SIG-M5 treated with dmso at 0.1 percent for 504 hours (cell line): ENCODE data around the gene ODAD2.
"Not testable (repeated sequence)": the region's sequence is repeated elsewhere in the genome, so short reads cannot be mapped to it uniquely, and the experiment has no call there.

Source experiments
- DNase-seq: peaks from one replicate; lab custom pipeline; 2025; ENCODE audit not compliant: unreplicated experiment; lab: John Stamatoyannopoulos, UW

ODAD2 gene, protein sequence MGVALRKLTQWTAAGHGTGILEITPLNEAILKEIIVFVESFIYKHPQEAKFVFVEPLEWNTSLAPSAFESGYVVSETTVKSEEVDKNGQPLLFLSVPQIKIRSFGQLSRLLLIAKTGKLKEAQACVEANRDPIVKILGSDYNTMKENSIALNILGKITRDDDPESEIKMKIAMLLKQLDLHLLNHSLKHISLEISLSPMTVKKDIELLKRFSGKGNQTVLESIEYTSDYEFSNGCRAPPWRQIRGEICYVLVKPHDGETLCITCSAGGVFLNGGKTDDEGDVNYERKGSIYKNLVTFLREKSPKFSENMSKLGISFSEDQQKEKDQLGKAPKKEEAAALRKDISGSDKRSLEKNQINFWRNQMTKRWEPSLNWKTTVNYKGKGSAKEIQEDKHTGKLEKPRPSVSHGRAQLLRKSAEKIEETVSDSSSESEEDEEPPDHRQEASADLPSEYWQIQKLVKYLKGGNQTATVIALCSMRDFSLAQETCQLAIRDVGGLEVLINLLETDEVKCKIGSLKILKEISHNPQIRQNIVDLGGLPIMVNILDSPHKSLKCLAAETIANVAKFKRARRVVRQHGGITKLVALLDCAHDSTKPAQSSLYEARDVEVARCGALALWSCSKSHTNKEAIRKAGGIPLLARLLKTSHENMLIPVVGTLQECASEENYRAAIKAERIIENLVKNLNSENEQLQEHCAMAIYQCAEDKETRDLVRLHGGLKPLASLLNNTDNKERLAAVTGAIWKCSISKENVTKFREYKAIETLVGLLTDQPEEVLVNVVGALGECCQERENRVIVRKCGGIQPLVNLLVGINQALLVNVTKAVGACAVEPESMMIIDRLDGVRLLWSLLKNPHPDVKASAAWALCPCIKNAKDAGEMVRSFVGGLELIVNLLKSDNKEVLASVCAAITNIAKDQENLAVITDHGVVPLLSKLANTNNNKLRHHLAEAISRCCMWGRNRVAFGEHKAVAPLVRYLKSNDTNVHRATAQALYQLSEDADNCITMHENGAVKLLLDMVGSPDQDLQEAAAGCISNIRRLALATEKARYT

GRCh38 chr10:27998954-27999275 is at the start of gene ODAD2:
Gene ODAD2, minus strand, starts transcription at chr10:27999079. Its CDS starts 3,937 bp downstream, at chr10:27995142.
- DNase-seq = no peak

GRCh38 chr10:28047061-28047460 is 48.2 kb upstream of the ODAD2 start:
- no peak for DNase-seq

- no peak for DNase-seq
Observed at GRCh38 chr10:28046579-28046978, 47.7 kb upstream of the ODAD2 start.

DNA sequence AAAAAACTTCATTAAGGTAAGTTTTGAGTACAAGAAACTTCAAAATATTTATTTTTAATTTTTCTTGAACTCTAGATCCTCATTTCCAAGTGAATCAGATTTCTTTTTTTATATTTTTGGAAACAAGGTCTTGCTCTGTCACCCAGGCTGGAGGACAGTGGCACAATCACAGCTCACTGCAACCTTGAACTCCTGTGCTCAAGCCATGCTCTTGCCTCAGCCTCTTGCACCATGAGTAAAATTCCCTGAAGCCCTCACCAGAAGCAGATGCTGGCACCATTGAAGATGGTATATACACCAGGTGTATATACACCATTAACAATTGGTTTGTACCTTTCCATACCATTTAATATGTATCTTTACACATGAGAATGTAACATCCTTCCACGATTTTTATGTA is 45.1 kb upstream of the ODAD2 start:
- no peak for DNase-seq

- no peak for DNase-seq
Observed at GRCh38 chr10:28036587-28036986, 37.7 kb upstream of the ODAD2 start.

DNA sequence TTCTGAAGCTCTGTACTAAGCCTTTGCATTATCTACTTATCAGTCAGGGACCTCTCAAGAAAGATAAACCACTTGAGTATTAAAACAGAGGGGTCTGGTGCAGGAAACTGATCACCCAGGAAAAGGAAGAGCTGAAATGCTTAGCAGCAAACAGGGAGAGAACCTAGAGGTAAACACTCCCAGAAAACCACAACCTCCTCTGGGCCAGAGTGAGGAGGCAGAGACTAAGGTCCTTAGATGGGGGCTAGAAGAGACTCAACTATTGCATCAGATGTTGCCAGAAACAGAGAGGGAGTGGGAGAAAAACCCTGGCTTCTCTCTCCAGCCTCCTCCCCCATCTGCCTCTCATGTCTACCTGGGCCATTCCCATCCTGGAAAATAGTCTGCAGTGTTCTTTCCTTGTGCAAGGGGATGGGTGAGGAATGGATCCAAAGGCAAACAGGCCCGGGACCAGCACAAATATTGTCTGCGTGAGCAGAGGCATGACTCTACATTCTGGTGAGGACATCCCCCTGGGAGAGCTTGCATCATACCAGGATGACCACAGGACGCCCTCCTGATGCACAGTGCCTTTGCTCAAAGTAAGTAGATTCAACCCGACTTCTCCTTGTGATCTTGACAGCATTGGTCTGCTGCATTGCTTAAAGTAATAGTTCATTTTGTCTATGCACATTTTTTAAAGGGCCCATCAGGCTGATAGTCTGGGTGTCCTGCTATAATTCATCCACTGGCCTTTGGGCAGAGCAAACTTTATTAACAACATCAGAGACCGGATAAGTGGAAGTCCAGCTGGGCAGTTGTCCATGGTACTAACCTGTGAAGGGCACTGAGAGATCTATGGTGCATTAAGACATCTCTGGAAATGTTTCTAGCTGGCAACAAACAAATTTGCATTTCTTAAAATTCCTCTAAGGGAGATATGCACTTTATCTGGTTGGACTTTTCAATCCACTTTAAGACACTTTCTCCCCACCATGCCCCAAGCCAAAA is 22.4 kb upstream of the ODAD2 start:
- DNase-seq = no peak

- no peak for DNase-seq
Observed at GRCh38 chr10:28020080-28020860, 21.4 kb upstream of the ODAD2 start.

- no peak for DNase-seq
Observed at GRCh38 chr10:28014651-28015050, 15.8 kb upstream of the ODAD2 start.

DNA sequence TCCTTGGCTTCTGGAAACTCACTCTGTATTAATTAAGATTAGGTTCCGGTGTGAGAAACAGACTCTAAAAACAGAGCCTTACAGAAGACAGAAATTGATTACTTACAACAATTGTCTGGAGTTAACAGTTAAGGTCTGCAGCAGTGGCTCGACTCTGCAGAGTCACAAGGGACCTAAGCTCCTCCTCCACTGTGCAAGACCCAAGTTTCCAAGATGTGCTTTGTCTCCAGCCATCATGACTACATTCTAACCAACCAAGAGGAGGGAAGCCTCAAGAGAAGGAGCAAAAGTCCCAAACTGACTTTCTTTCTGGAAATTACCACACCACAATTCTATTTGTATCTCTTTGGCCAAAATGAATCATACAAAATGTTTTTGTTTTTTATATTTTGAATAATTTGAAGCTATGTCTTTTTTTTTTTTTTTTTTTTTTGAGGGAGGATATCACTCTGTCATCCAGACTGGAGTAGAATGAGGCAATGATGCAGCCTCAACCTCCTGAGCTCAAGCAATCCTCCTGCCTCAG is 14.2 kb upstream of the ODAD2 start:
- no peak for DNase-seq

DNA sequence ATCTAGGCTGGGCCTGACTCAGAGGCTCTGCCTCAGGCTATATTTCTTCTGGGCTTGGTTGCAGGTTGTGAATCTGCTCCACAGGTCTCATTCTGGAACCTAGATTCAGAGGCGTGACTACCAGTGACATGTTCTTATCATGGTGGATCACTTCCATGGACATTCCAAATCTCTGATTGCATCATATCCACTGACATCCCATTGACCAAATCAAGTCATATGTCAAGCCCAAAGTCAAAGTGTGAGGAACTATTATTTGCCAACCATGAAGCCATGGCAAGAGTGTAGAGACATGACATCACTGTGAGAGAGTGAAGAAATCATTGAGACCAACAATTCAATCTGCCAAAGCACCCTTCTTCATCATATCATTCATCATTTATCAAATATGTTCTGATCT is 11.9 kb upstream of the ODAD2 start:
- no peak for DNase-seq

DNA sequence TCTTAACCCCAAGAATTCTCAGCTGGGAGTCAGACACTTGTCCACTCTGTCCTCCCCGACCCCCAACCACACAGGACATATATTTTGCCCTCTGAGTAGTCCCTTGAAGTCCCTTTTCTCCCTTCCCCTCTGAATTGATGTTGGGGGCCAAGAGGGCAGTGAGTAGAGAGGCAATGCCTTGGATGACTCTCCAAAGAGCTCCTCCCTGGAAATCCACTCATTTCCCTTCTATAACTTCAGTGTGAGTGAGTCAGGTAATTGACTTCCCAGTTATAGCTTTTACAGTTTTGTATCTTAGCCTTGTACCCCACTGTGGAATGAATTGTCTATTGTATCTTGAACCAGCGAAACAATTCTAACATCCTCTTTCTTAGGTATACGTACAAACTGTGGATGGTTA is 9.2 kb upstream of the ODAD2 start:
- DNase-seq = no peak

GRCh38 chr10:28001353-28001752 is 2.5 kb upstream of the ODAD2 start:
- DNase-seq = no peak

DNA sequence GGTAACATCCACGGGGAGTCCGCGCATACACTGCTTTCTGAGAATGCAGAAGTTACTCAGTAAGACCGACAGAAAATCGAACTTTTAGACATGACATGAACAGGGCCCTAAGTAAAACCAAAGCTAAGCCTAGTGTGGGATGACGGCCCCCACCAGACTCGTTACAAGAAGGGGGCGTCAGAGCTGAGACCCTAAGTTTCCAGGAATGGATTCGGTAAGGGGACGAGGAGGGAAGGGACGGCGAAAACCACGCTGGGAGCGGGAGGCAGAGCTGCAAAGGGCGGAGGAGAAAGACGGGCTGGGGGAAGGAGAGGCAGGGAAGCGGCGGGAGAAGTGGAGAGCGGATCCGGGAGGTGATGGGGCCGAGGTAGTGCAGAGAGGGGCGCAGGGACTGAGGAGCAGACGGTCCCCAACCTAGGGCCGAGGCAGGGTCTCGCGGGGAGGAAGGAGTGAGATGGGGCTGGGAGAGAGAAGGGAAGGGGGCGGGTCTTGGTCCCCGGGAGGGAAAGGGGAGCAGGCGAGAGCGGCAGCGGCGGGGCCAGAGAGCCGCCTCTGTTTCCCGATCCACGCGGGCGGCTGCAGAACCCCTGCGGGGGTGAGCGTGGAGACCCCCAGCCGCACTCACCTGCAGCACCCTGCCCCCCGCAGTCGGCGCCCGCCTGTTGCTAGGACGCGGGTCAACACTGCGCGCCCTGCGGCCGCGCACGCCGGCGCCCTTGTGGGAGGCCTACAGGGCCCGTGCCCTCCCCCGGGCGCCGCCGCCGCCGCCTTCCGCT is 513 bp downstream of the ODAD2 start:
- no peak for DNase-seq

DNA sequence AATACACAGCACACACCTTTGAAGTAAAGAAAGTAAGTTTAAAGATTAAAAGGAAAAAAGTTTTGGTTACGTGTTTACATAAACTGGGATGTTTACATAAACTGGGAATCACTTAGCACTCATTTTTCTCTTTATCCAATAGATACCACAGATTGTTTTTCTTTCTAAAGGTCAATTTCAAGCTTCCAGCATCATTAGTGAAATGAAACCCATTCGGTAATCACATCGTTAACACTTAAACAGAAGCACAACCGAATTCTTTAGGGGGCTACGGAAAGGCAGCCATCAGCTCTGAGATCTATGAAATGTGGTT is 1.1 kb downstream of the ODAD2 start:
- DNase-seq = no peak

- DNase-seq = no peak
Observed at GRCh38 chr10:27995311-27995710, 3.6 kb downstream of the ODAD2 start.

- not testable (repeated sequence) for DNase-seq
Observed at GRCh38 chr10:27989357-27989756, 9.5 kb downstream of the ODAD2 start.

GRCh38 chr10:27986821-27987220 is 12.1 kb downstream of the ODAD2 start:
- DNase-seq = no peak

GRCh38 chr10:27982875-27983543 is 15.9 kb downstream of the ODAD2 start:
- DNase-seq = no peak

DNA sequence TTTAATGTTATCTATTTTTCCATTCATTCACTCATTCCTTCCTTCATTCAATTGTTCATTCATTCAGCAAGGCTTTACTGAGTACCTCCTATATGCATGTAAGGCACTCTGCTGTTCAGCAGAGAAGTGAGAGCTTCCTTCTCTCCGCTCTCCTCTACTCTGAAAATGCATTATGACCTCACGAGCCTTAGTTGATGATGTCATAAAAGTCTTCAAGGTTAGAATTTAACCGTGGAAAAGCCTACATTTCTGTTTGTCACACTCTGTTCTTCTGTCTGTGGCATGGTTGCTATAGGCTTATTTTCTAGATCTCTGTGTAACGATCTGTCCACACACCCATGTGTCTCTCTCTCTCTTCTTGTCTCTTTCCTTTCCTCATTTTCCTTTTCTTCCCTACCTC is 17.1 kb downstream of the ODAD2 start:
- no peak for DNase-seq
